ENCODE measurements around the gene DYNC2I2.
"Not testable (repeated sequence)": the region's sequence is repeated elsewhere in the genome, so short reads cannot be mapped to it uniquely, and the experiment has no call there.

Gene DYNC2I2

GRCh38 chr9:128656416-128657343 is at the start of gene DYNC2I2:
Gene DYNC2I2, minus strand, starts transcription at chr9:128656847. Its CDS starts 121 bp downstream, at chr9:128656726.
- DNase-seq (ENCODE audit: low spot score) = peak; percentile 92

- no peak for DNase-seq (ENCODE audit: low spot score)
These were observed 49.4 kb upstream of the DYNC2I2 start for GRCh38 chr9:128706045-128706444.

- DNase-seq (ENCODE audit: low spot score) = no peak
These were observed 48.7 kb upstream of the DYNC2I2 start for GRCh38 chr9:128705051-128705965.

GRCh38 chr9:128704356-128704670 is 47.7 kb upstream of the DYNC2I2 start:
- no peak for DNase-seq (ENCODE audit: low spot score)

GRCh38 chr9:128703616-128704355 is 47.1 kb upstream of the DYNC2I2 start:
- no peak for DNase-seq (ENCODE audit: low spot score)

- no peak for DNase-seq (ENCODE audit: low spot score)
These were observed 46.4 kb upstream of the DYNC2I2 start for GRCh38 chr9:128702949-128703615.

- peak; percentile 55 for DNase-seq (ENCODE audit: low spot score)
These were observed 45.9 kb upstream of the DYNC2I2 start, which contains the start of gene PKN3 for GRCh38 chr9:128702445-128702948. Gene PKN3, plus strand, starts transcription at chr9:128702503. Its CDS starts 413 bp downstream, at chr9:128702916.

GRCh38 chr9:128701227-128701854 is 44.7 kb upstream of the DYNC2I2 start:
- no peak for DNase-seq (ENCODE audit: low spot score)

GRCh38 chr9:128699096-128699795 is 42.6 kb upstream of the DYNC2I2 start:
- DNase-seq (ENCODE audit: low spot score) = not testable (repeated sequence)

- DNase-seq (ENCODE audit: low spot score) = no peak
These were observed 40.5 kb upstream of the DYNC2I2 start for GRCh38 chr9:128696923-128697707.

GRCh38 chr9:128694344-128694743 is 37.7 kb upstream of the DYNC2I2 start:
- DNase-seq (ENCODE audit: low spot score) = no peak

- not testable (repeated sequence) for DNase-seq (ENCODE audit: low spot score)
These were observed 37.1 kb upstream of the DYNC2I2 start for GRCh38 chr9:128693738-128694137.

GRCh38 chr9:128690684-128691034 is 34.0 kb upstream of the DYNC2I2 start:
- no peak for DNase-seq (ENCODE audit: low spot score)

GRCh38 chr9:128689820-128690683 is 33.4 kb upstream of the DYNC2I2 start:
- DNase-seq (ENCODE audit: low spot score) = peak; percentile 43

GRCh38 chr9:128689293-128689774 is 32.7 kb upstream of the DYNC2I2 start:
- no peak for DNase-seq (ENCODE audit: low spot score)

- peak; percentile 94 for DNase-seq (ENCODE audit: low spot score)
These were observed 32.0 kb upstream of the DYNC2I2 start, which contains the start of gene SET for GRCh38 chr9:128688501-128689292. Gene SET, plus strand, starts transcription at chr9:128689222. Its CDS starts 361 bp downstream, at chr9:128689583.

- no peak for DNase-seq (ENCODE audit: low spot score)
These were observed 30.8 kb upstream of the DYNC2I2 start for GRCh38 chr9:128687453-128687852.

Data from putamen (tissue), 1 donor.